ENCODE measurements around the gene NAA50. TPM values are rescaled to one million over a fixed set of nuclear protein-coding genes. Genes with fewer than 3 reads are reported as not detected.
A peak's percentile ranks its signal among the peaks of the same experiment; 100 is the strongest.

NAA50 gene
- total and polyA plus RNA-seq, 2 of the 13 experiments (the other 11 are each of a cell fraction or from before 2014, with no cell fraction given) = 30.2 to 233 TPM

- no peak for TF ChIP-seq ATF6 (CRISPR knock-in tag; conservative IDR thresholded peaks at IDR 0.05)
- 0 out of 2 replicates have a peak, but pooled peaks have one; percentile 28 for TF ChIP-seq ZNF768 (CRISPR knock-in tag; IDR thresholded peaks at IDR 0.05)
- TF ChIP-seq NAIF1 (CRISPR knock-in tag; IDR thresholded peaks at IDR 0.05; ENCODE audit: borderline replicate concordance) = peak; percentile 76; the same call in 1 of the 2 replicates
- no peak for TF ChIP-seq HCFC1 (IDR thresholded peaks at IDR 0.05; ENCODE audit: low read depth, low read length)
- TF ChIP-seq NFIB (CRISPR knock-in tag; IDR thresholded peaks at IDR 0.05; ENCODE audit: borderline replicate concordance) = no peak
- TF ChIP-seq ZNF574 (CRISPR knock-in tag; IDR thresholded peaks at IDR 0.05) = peak; percentile 12; the same call in 1 of the 2 replicates
- no peak for TF ChIP-seq RCOR2 (CRISPR knock-in tag; IDR thresholded peaks at IDR 0.05)
- no peak for TF ChIP-seq ZNF552 (CRISPR knock-in tag; IDR thresholded peaks at IDR 0.05; ENCODE audit: borderline replicate concordance)
- no peak for TF ChIP-seq THYN1 (CRISPR knock-in tag; IDR thresholded peaks at IDR 0.05; ENCODE audit: borderline replicate concordance, low read depth)
- no peak for TF ChIP-seq ZNF207 (IDR thresholded peaks at IDR 0.05; ENCODE audit: borderline replicate concordance)
- TF ChIP-seq ZNF20 (CRISPR knock-in tag; IDR thresholded peaks at IDR 0.05) = no peak
- TF ChIP-seq CENPBD1 (CRISPR knock-in tag; IDR thresholded peaks at IDR 0.05; ENCODE audit: borderline replicate concordance, low read depth) = no peak
- TF ChIP-seq PHF8 (CRISPR knock-in tag; IDR thresholded peaks at IDR 0.05) = peak; percentile 86
- TF ChIP-seq ZNF816 (CRISPR knock-in tag; IDR thresholded peaks at IDR 0.05; ENCODE audit: borderline replicate concordance) = no peak
- TF ChIP-seq ZNF232 (CRISPR knock-in tag; IDR thresholded peaks at IDR 0.05; ENCODE audit: borderline replicate concordance) = no peak
- TF ChIP-seq SP2 (CRISPR knock-in tag; IDR thresholded peaks at IDR 0.05) = no peak
- no peak for TF ChIP-seq ZNF737 (CRISPR knock-in tag; IDR thresholded peaks at IDR 0.05; ENCODE audit: borderline replicate concordance)
- no peak; the same call in 1 of the 2 replicates for TF ChIP-seq SP4 (CRISPR knock-in tag; IDR thresholded peaks at IDR 0.05)
- no peak for TF ChIP-seq NCOA1 (CRISPR knock-in tag; IDR thresholded peaks at IDR 0.05)
- no peak; the same call in 1 of the 2 replicates for TF ChIP-seq ZNF34 (CRISPR knock-in tag; IDR thresholded peaks at IDR 0.05; ENCODE audit: borderline replicate concordance)
- TF ChIP-seq ZNF354B (CRISPR knock-in tag; IDR thresholded peaks at IDR 0.05) = no peak
- no peak for TF ChIP-seq DZIP1 (CRISPR knock-in tag; IDR thresholded peaks at IDR 0.05)
Measured at GRCh38 chr3:113745756-113746547, at the start of gene NAA50 (continued).

Data from HepG2 (cell line).